ENCODE results near the gene TPK1. TPM values are rescaled to one million over a fixed set of nuclear protein-coding genes. Genes with fewer than 3 reads are reported as not detected.

TPK1 gene
- total RNA-seq, 1 experiment from 2014 or later: 2.1 TPM

Small RNA genes lying within 50 kb of the gene (small RNA-seq; reads per million reads assigned to genes)
- gene RNU6ATAC40P: 0 reads per million in 2 experiments
